NB4 (cell line): ENCODE data around the gene UBE3A.

Experiments
- MYC ChIP-seq: IDR thresholded peaks from 2 replicates; pipeline ENCODE4 v1.6.1; 2011; ENCODE audit warnings: low read depth, low read length
- POLR2A ChIP-seq: IDR thresholded peaks from 2 replicates; pipeline ENCODE4 v1.6.1; 2011; ENCODE audit warnings: mild to moderate bottlenecking; ENCODE audit not compliant: insufficient read length; ENCODE audit errors: extremely low read depth
- TF ChIP-seq, protein P1 (sequence below): IDR thresholded peaks from one replicate; pipeline ENCODE4 v1.5.1; 2012; ENCODE audit warnings: low read depth, low read length
- TF ChIP-seq, protein P2 (sequence below): IDR thresholded peaks from 2 replicates; pipeline ENCODE4 v1.6.1; 2011; ENCODE audit warnings: low read depth, low read length

DNA sequence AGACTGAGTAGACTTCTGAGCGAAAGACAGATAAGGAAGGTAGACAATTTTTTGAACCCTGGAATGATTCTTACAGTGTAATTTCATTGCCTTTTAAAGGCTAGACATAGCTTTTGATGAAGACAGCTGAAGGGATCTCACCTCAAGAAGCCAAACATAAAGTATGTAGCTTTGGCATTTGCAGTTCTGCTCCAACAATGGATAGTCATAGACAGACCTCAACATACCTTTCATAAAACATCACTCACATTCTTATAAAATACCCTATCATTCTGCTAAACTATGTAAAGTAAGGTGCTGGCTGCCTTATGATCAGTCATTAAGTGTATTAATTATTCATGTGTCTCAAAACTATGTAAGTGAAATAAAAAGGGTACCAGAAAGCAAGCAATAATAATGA, 70.0 kb downstream of the UBE3A start:
- TF ChIP-seq POLR2A (no peak), MYC (no peak)
- TF ChIP-seq, protein P1, sequence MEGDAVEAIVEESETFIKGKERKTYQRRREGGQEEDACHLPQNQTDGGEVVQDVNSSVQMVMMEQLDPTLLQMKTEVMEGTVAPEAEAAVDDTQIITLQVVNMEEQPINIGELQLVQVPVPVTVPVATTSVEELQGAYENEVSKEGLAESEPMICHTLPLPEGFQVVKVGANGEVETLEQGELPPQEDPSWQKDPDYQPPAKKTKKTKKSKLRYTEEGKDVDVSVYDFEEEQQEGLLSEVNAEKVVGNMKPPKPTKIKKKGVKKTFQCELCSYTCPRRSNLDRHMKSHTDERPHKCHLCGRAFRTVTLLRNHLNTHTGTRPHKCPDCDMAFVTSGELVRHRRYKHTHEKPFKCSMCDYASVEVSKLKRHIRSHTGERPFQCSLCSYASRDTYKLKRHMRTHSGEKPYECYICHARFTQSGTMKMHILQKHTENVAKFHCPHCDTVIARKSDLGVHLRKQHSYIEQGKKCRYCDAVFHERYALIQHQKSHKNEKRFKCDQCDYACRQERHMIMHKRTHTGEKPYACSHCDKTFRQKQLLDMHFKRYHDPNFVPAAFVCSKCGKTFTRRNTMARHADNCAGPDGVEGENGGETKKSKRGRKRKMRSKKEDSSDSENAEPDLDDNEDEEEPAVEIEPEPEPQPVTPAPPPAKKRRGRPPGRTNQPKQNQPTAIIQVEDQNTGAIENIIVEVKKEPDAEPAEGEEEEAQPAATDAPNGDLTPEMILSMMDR, result no peak
- TF ChIP-seq, protein P2, sequence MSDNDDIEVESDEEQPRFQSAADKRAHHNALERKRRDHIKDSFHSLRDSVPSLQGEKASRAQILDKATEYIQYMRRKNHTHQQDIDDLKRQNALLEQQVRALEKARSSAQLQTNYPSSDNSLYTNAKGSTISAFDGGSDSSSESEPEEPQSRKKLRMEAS, result no peak
